ENCODE results near the gene DNAJC1.

The DNAJC1 gene

GRCh38 chr10:21959998-21960397 is 43.5 kb downstream of the DNAJC1 start:
- no peak for DNase-seq (ENCODE audit: low spot score)

- no peak for DNase-seq (ENCODE audit: low spot score)
These were observed 48.8 kb downstream of the DNAJC1 start for GRCh38 chr10:21954690-21955089.

GRCh38 chr10:21954132-21954531 is 49.4 kb downstream of the DNAJC1 start:
- no peak for DNase-seq (ENCODE audit: low spot score)

GRCh38 chr10:21953585-21954057 is 49.9 kb downstream of the DNAJC1 start:
- peak; percentile 5 for DNase-seq (ENCODE audit: low spot score)

- no peak for DNase-seq (ENCODE audit: low spot score)
These were observed 53.0 kb downstream of the DNAJC1 start for GRCh38 chr10:21950566-21950965.

- DNase-seq (ENCODE audit: low spot score): no peak
These were observed 56.6 kb downstream of the DNAJC1 start for GRCh38 chr10:21946946-21947345.

- DNase-seq (ENCODE audit: low spot score): no peak
These were observed 58.7 kb downstream of the DNAJC1 start for GRCh38 chr10:21944727-21945386.

- no peak for DNase-seq (ENCODE audit: low spot score)
These were observed 59.8 kb downstream of the DNAJC1 start for GRCh38 chr10:21943633-21944265.

GRCh38 chr10:21935439-21936023 is 68.0 kb downstream of the DNAJC1 start:
- no peak for DNase-seq (ENCODE audit: low spot score)

GRCh38 chr10:21934307-21934706 is 69.2 kb downstream of the DNAJC1 start:
- no peak for DNase-seq (ENCODE audit: low spot score)

- DNase-seq (ENCODE audit: low spot score): no peak
These were observed 74.5 kb downstream of the DNAJC1 start for GRCh38 chr10:21929070-21929469.

GRCh38 chr10:21927631-21928353 is 75.7 kb downstream of the DNAJC1 start:
- DNase-seq (ENCODE audit: low spot score): no peak

- DNase-seq (ENCODE audit: low spot score): no peak
These were observed 76.6 kb downstream of the DNAJC1 start for GRCh38 chr10:21926949-21927348.

- DNase-seq (ENCODE audit: low spot score): no peak
These were observed 77.1 kb downstream of the DNAJC1 start for GRCh38 chr10:21926358-21926925.

GRCh38 chr10:21925851-21926250 is 77.7 kb downstream of the DNAJC1 start:
- DNase-seq (ENCODE audit: low spot score): no peak

GRCh38 chr10:21924511-21924910 is 79.0 kb downstream of the DNAJC1 start:
- no peak for DNase-seq (ENCODE audit: low spot score)

GRCh38 chr10:21920633-21921032 is 82.9 kb downstream of the DNAJC1 start:
- no peak for DNase-seq (ENCODE audit: low spot score)

GRCh38 chr10:21919906-21920305 is 83.6 kb downstream of the DNAJC1 start:
- DNase-seq (ENCODE audit: low spot score): no peak

GRCh38 chr10:21919117-21919516 is 84.4 kb downstream of the DNAJC1 start:
- no peak for DNase-seq (ENCODE audit: low spot score)

- no peak for DNase-seq (ENCODE audit: low spot score)
These were observed 90.9 kb downstream of the DNAJC1 start for GRCh38 chr10:21912625-21913024.

- DNase-seq (ENCODE audit: low spot score): no peak
These were observed 92.7 kb downstream of the DNAJC1 start for GRCh38 chr10:21910798-21911197.

- DNase-seq (ENCODE audit: low spot score): no peak
These were observed 96.1 kb downstream of the DNAJC1 start for GRCh38 chr10:21907436-21907835.

Measured in hematopoietic multipotent progenitor cell treated with erythropoietin and hydrocortisone succinate and interleukin-3 and kit ligand, for 15 days (in vitro differentiated cells).